ENCODE data around the gene RABGAP1L. TPM values are rescaled to one million over a fixed set of nuclear protein-coding genes. Genes with fewer than 3 reads are reported as not detected.
"Not testable (repeated sequence)": the region's sequence is repeated elsewhere in the genome, so short reads cannot be mapped to it uniquely, and the experiment has no call there.

Gene RABGAP1L
- total RNA-seq, 4 donors from 2014 or later: 48.2 to 102 (median 59.1) TPM

GRCh38 chr1:175019524-175019923 lies 860.2 kb downstream of the RABGAP1L start:
- Histone ChIP-seq H3K27ac (no peak overlapping the region), H3K4me1 (peaks cover 14% of the 10 kb centered on the region), H3K4me3 (no peak overlapping the region), H3K27me3 (no peaks in the 10 kb centered on the region), H3K36me3 (peaks cover 39% of the 10 kb centered on the region), H3K9me3 (no peaks in the 10 kb centered on the region)
- 91% methylated on average over 3 of the region's 3 CpGs for whole genome bisulfite sequencing
- TF ChIP-seq CTCF (IDR thresholded peaks at IDR 0.05): no peak
- no peak for TF ChIP-seq POLR2A (IDR thresholded peaks at IDR 0.05)
- no peak for TF ChIP-seq EP300 (IDR thresholded peaks at IDR 0.05)
- TF ChIP-seq POLR2AphosphoS5 (IDR thresholded peaks at IDR 0.05): no peak
- DNase-seq (ENCODE audit: low spot score in 2 of 2): no peak

GRCh38 chr1:175023043-175023921 lies 864.0 kb downstream of the RABGAP1L start, which contains the start of gene MRPS14:
TSS of gene MRPS14 (minus strand) at chr1:175023425. CDS start at chr1:175023408, 17 bp downstream.
- Histone ChIP-seq H3K27ac (peak within 1 kb of the TSS; percentile 87), H3K9me3 (no peaks in the 10 kb centered on the region), H3K36me3 (peaks cover 1% of the 10 kb centered on the region), H3K27me3 (no peaks in the 10 kb centered on the region), H3K4me1 (peaks cover 14% of the 10 kb centered on the region), H3K4me3 (peak within 1 kb of the TSS; percentile 88)
- peak; percentile 98 for DNase-seq (ENCODE audit: low spot score in 2 of 2)
- 3% methylated on average over 41 of the region's 42 CpGs for WGBS
- TF ChIP-seq POLR2AphosphoS5 (IDR thresholded peaks at IDR 0.05) (peak in 2 of 3 donors; percentile 13 to 87), POLR2A (IDR thresholded peaks at IDR 0.05) (peak in 1 of 2 donors; percentile 61), EP300 (IDR thresholded peaks at IDR 0.05) (no peak), CTCF (IDR thresholded peaks at IDR 0.05) (no peak)

GRCh38 chr1:175023922-175024242 lies 864.6 kb downstream of the RABGAP1L start:
- H3K9me3 ChIP-seq; DNase-seq (ENCODE audit: low spot score in 2 of 2); H3K27me3 ChIP-seq; H3K36me3 ChIP-seq: not testable (repeated sequence)
- peaks cover 14% of the 10 kb centered on the region for H3K4me1 ChIP-seq
- H3K27ac ChIP-seq: peak overlapping the region; percentile 87
- 94% methylated on average over 2 of the region's 2 CpGs for WGBS
- peak overlapping the region; percentile 88 for H3K4me3 ChIP-seq

- H3K4me3 ChIP-seq: no peak overlapping the region
- H3K27ac ChIP-seq: no peak overlapping the region
- no peak for TF ChIP-seq POLR2AphosphoS5 (IDR thresholded peaks at IDR 0.05)
- no peak for TF ChIP-seq EP300 (IDR thresholded peaks at IDR 0.05)
- TF ChIP-seq CTCF (IDR thresholded peaks at IDR 0.05): no peak
- no peak for TF ChIP-seq POLR2A (IDR thresholded peaks at IDR 0.05)
- no peaks in the 10 kb centered on the region for H3K36me3 ChIP-seq
- peaks cover 17% of the 10 kb centered on the region for H3K4me1 ChIP-seq
- DNase-seq (ENCODE audit: low spot score in 2 of 2): no peak
- H3K27me3 ChIP-seq: no peaks in the 10 kb centered on the region
- no peaks in the 10 kb centered on the region for H3K9me3 ChIP-seq
- WGBS: 96% methylated on average over 2 of the region's 2 CpGs
Observed at GRCh38 chr1:175024773-175025172, 865.5 kb downstream of the RABGAP1L start.

GRCh38 chr1:175033953-175034352 lies 874.6 kb downstream of the RABGAP1L start:
- no peak for DNase-seq (ENCODE audit: low spot score in 2 of 2)
- H3K36me3 ChIP-seq: no peaks in the 10 kb centered on the region
- no peaks in the 10 kb centered on the region for H3K27me3 ChIP-seq
- 91% methylated on average over 4 of the region's 4 CpGs for WGBS
- TF ChIP-seq POLR2AphosphoS5 (IDR thresholded peaks at IDR 0.05) (no peak), EP300 (IDR thresholded peaks at IDR 0.05) (no peak), CTCF (IDR thresholded peaks at IDR 0.05) (no peak), POLR2A (IDR thresholded peaks at IDR 0.05) (no peak)
- H3K4me1 ChIP-seq: peaks cover 4% of the 10 kb centered on the region
- no peak overlapping the region for H3K4me3 ChIP-seq
- no peaks in the 10 kb centered on the region for H3K9me3 ChIP-seq
- H3K27ac ChIP-seq: no peak overlapping the region
